CD14-positive monocyte (primary cell): ENCODE data around the gene RPL23. TPM values are rescaled to one million over a fixed set of nuclear protein-coding genes. Genes with fewer than 3 reads are reported as not detected.

Experiments
- DNase-seq, 3 donors: peaks; one replicate each; pipeline ENCODE4 v3.0.0-alpha.2; 2011 to 2022
- H2AFZ ChIP-seq: 2 replicates; pipeline ENCODE4 v1.6.0; 2012; ENCODE audit warnings: mild to moderate bottlenecking, low read depth, low read length, inconsistent platforms; ENCODE audit not compliant: insufficient read depth, poor library complexity, severe bottlenecking
- H3K27ac ChIP-seq, 2 donors: 1 replicate in 1 of 2; 2 replicates in 1 of 2; pipeline ENCODE4 v1.5.1; 2012 to 2013; ENCODE audit warnings: low read length in 2 of 2, control low read depth in 1 of 2, inconsistent platforms in 1 of 2, low read depth in 1 of 2, mild to moderate bottlenecking in 1 of 2
- H3K27me3 ChIP-seq, 2 donors: one replicate each; pipeline versions ENCODE4 v1.6.0 to v1.6.1; 2011 to 2013; ENCODE audit warnings: low read length in 2 of 2; ENCODE audit not compliant: control insufficient read depth in 2 of 2, insufficient read depth in 2 of 2
- H3K36me3 ChIP-seq, 2 donors: replicated peaks in 1 of 2; 1 replicate in 1 of 2; 2 replicates in 1 of 2; pipeline versions ENCODE4 v1.5.1 to v1.6.1; 2012 to 2013; ENCODE audit warnings: low read length in 2 of 2, control low read depth in 1 of 2, inconsistent platforms in 1 of 2, mild to moderate bottlenecking in 1 of 2; ENCODE audit not compliant: insufficient read depth in 2 of 2, control insufficient read depth in 1 of 2
- H3K4me1 ChIP-seq, 2 donors: 1 replicate in 1 of 2; 2 replicates in 1 of 2; pipeline versions ENCODE4 v1.5.1 to v1.6.1; 2012 to 2013; ENCODE audit warnings: low read length in 2 of 2, control low read depth in 1 of 2, inconsistent platforms in 1 of 2, mild to moderate bottlenecking in 1 of 2, moderate library complexity in 1 of 2; ENCODE audit not compliant: insufficient read depth in 2 of 2, control insufficient read depth in 1 of 2
- H3K4me2 ChIP-seq: replicated peaks from 2 replicates; pipeline ENCODE3; 2012; ENCODE audit warnings: low read length, moderate library complexity, mild to moderate bottlenecking; ENCODE audit not compliant: poor library complexity, severe bottlenecking; ENCODE audit errors: extremely low read depth
- H3K4me3 ChIP-seq, 3 experiments: fragments of 200-600 bp in 1 of 3; sonication (generic) in 1 of 3; replicated peaks in 1 of 3; 1 replicate in 2 of 3; 2 replicates in 1 of 3; pipeline ENCODE4 v1.5.1; 2011 to 2013; ENCODE audit warnings: low read length in 3 of 3, mild to moderate bottlenecking in 3 of 3, control low read depth in 2 of 3, low read depth in 2 of 3, inconsistent platforms in 1 of 3, moderate library complexity in 1 of 3
- H3K79me2 ChIP-seq: 2 replicates; pipeline ENCODE4 v1.6.0; 2012; ENCODE audit warnings: mild to moderate bottlenecking, control low read depth, inconsistent platforms, low read length, moderate library complexity; ENCODE audit not compliant: insufficient read depth
- H3K9ac ChIP-seq: 2 replicates; pipeline ENCODE4 v1.6.0; 2017; ENCODE audit warnings: low read length, mild to moderate bottlenecking; ENCODE audit not compliant: insufficient read depth, poor library complexity, severe bottlenecking
- H3K9me3 ChIP-seq, 2 donors: replicated peaks in 1 of 2; 1 replicate in 1 of 2; 2 replicates in 1 of 2; pipeline versions ENCODE4 v1.5.1 to v1.6.1; 2012 to 2013; ENCODE audit warnings: low read length in 2 of 2, control low read depth in 1 of 2; ENCODE audit not compliant: control insufficient read depth in 1 of 2, insufficient read depth in 1 of 2
- H4K20me1 ChIP-seq: 2 replicates; pipeline ENCODE4 v1.6.0; 2012; ENCODE audit warnings: mild to moderate bottlenecking, low read length, control low read depth, moderate library complexity; ENCODE audit not compliant: insufficient read depth
- H3K27ac Mint-ChIP-seq, 7 donors: one replicate each; pipeline ENCODE4 v1.8.0; 2020; ENCODE audit warnings: mild to moderate bottlenecking in 7 of 7, mixed read lengths in 7 of 7, moderate library complexity in 6 of 7, inconsistent platforms in 2 of 7
- H3K27me3 Mint-ChIP-seq, 3 donors: one replicate each; pipeline ENCODE4 v1.8.0; 2021 to 2022; ENCODE audit warnings: low read depth in 3 of 3, mild to moderate bottlenecking in 3 of 3, mixed read lengths in 3 of 3, moderate library complexity in 3 of 3, inconsistent platforms in 1 of 3
- H3K36me3 Mint-ChIP-seq, 2 donors: one replicate each; pipeline ENCODE4 v1.8.0; 2020; ENCODE audit warnings: mixed read lengths in 2 of 2, inconsistent platforms in 1 of 2, mild to moderate bottlenecking in 1 of 2
- H3K4me1 Mint-ChIP-seq: one replicate; pipeline ENCODE4 v1.8.0; 2020; ENCODE audit warnings: mild to moderate bottlenecking, mixed read lengths
- H3K4me3 Mint-ChIP-seq, 2 donors: one replicate each; pipeline ENCODE4 v1.8.0; 2020; ENCODE audit warnings: mild to moderate bottlenecking in 2 of 2, mixed read lengths in 2 of 2, moderate library complexity in 1 of 2
- H3K9me3 Mint-ChIP-seq, 7 donors: one replicate each; pipeline ENCODE4 v1.8.0; 2020 to 2022; ENCODE audit warnings: mixed read lengths in 7 of 7, mild to moderate bottlenecking in 6 of 7, moderate library complexity in 6 of 7, inconsistent platforms in 2 of 7
- WGBS: methylation state at CpG from one replicate; pipeline ENCODE4 v1.1.5; 2013; ENCODE audit warnings: missing lambda C conversion rate; ENCODE audit not compliant: insufficient coverage; 5-methylcytosine and 5-hydroxymethylcytosine counted together
- intact Hi-C, 2 donors: fragments of 100-400 bp; cut with micrococcal nuclease; formaldehyde crosslinking; loops; one replicate each; pipeline versions ENCODE4 v1.15.0 to v1.15.1; 2023
- polyA plus RNA-seq, 3 donors: library from polyadenylated mRNA; depleted of rRNA in 1 of 3; unstranded in 2 of 3; stranded (reverse) in 1 of 3; fragments of 300-500 nt in 2 of 3; fragments of >200 nt in 1 of 3; fragmentation: Illumina TruSeq in 2 of 3; gene quantifications; 1 replicate in 2 of 3; 2 replicates in 1 of 3; pipeline ENCODE4 v1.2.3, GENCODE V29; 2012 to 2021
- TF ChIP-seq, protein P1 (sequence below): fragments of 200-600 bp; IDR thresholded peaks from one replicate; pipeline ENCODE4 v1.8.0; 2022; ENCODE audit warnings: antibody characterized with exemption, mild to moderate bottlenecking

The RPL23 gene
- polyA plus RNA-seq, 3 donors, result 561 to 1,701 (median 618) TPM

DNA sequence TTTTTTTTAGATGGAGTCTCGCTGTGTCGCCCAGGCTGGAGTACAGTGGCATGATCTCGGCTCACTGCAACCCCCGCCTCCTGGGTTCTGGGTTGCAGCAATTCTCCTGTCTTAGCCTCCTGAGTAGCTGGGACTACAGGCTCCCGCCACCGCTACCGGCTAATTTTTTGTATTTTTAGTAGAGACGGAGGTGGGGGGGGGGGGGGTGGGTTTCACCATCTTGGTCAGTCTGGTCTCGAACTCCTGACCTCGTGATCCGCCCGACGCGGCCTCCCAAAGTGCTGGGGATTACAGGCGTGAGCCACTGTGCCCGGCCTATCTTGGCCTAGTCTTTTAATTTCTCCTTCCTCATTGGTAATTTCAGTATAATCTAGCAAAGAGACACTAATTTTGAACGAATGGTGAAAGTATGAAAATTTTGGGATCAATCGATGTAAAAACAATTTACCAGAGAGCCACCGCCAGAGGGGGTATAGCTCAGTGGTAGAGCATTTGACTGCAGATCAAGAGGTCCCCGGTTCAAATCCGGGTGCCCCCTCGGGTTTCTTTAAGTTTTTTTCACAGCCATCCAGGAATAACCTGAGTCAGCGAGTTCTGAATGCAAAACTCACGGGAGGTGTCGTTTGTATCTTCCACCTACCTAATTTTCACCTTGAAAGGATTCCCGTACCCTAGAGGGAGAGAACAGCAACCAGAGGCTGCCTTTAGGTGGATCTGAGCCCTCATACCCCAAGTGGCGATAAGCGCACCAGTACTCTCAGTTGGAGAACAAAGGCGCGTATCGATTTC, 13.9 kb upstream of the RPL23 start:
- no peaks in the 10 kb centered on the region for H3K36me3 ChIP-seq
- peak; percentile 53 to 67 (median 62) for DNase-seq
- WGBS, result 13% methylated on average over 13 of the region's 31 CpGs
- no peaks in the 10 kb centered on the region for H3K9me3 ChIP-seq
- peak overlapping the region; percentile 98 to 100 (median 100) for H3K4me3 ChIP-seq
- H4K20me1 ChIP-seq, result peaks cover 22% of the 10 kb centered on the region
- H3K36me3 Mint-ChIP-seq, result no peaks in the 10 kb centered on the region
- no peaks in the 10 kb centered on the region for H3K9me3 Mint-ChIP-seq
- TF ChIP-seq, protein P1, sequence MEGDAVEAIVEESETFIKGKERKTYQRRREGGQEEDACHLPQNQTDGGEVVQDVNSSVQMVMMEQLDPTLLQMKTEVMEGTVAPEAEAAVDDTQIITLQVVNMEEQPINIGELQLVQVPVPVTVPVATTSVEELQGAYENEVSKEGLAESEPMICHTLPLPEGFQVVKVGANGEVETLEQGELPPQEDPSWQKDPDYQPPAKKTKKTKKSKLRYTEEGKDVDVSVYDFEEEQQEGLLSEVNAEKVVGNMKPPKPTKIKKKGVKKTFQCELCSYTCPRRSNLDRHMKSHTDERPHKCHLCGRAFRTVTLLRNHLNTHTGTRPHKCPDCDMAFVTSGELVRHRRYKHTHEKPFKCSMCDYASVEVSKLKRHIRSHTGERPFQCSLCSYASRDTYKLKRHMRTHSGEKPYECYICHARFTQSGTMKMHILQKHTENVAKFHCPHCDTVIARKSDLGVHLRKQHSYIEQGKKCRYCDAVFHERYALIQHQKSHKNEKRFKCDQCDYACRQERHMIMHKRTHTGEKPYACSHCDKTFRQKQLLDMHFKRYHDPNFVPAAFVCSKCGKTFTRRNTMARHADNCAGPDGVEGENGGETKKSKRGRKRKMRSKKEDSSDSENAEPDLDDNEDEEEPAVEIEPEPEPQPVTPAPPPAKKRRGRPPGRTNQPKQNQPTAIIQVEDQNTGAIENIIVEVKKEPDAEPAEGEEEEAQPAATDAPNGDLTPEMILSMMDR, result peak; percentile 32
- no peaks in the 10 kb centered on the region for H3K27me3 ChIP-seq
- peak overlapping the region; percentile 95 to 99 for H3K4me3 Mint-ChIP-seq
- peak overlapping the region in 1 of 2 donors; percentile 79 for H3K27ac ChIP-seq
- H3K4me1 Mint-ChIP-seq, result peaks cover 28% of the 10 kb centered on the region
- H3K9ac ChIP-seq, result no peak overlapping the region
- H3K27me3 Mint-ChIP-seq, result peaks cover 4 to 12% (median 5%) of the 10 kb centered on the region in 3 donors
- peaks cover 28 to 44% of the 10 kb centered on the region in 2 donors for H3K4me1 ChIP-seq
- H3K4me2 ChIP-seq, result peak overlapping the region; percentile 81
- peak overlapping the region; percentile 92 for H2AFZ ChIP-seq
- H3K27ac Mint-ChIP-seq, result peak overlapping the region; percentile 92 to 97 (median 95)
- intact Hi-C loops, result loop anchor here in 1 of 2 donors (10.0 kb wide), 1 partner anchor 163 kb away; the partner anchor contains the start of gene MLLT6
- peaks cover 24% of the 10 kb centered on the region for H3K79me2 ChIP-seq

DNA sequence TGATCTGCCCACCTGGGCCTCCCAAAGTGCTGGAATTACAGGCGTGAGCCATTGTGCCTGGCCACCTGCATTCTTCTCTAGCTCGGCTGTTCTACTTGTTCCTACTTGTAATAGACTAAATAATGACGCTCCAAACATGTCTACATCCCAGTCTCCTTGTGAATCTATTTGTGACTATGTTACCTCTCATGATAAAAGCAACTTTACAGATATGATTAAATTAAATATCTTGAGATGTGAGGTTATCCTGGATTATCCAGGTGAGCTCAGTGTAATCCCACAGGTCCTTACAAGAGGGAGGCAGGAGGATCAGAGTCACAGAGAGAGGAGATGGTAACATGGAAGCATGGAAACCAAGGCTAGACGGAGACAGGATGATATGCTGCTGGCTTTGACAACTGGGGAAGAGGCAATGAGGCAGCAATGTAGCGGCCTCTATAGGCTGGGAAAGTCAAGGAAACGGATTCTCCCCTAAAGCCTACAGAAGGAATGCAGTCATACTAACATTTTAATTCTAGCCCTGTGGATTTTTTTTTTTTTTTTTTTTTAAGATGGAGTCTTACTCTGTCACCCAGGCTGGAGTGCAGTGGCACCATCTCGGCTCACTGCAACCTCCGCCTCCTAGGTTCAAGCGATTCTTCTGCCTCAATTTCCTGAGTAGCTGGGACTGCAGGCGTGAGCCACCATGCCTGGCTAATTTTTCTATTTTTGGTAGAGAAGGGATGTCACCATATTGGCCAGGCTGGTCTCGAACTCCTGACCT, 11.3 kb upstream of the RPL23 start:
- no peak for DNase-seq
- Histone ChIP-seq H3K27me3 (no peaks in the 10 kb centered on the region), H4K20me1 (no peaks in the 10 kb centered on the region), H3K4me1 (peaks cover 14 to 30% of the 10 kb centered on the region in 2 donors), H3K9ac (no peak overlapping the region), H3K36me3 (no peaks in the 10 kb centered on the region), H3K79me2 (no peaks in the 10 kb centered on the region), H3K9me3 (no peaks in the 10 kb centered on the region), H3K4me2 (no peak overlapping the region), H3K27ac (no peak overlapping the region), H3K4me3 (no peak overlapping the region), H2AFZ (no peak overlapping the region)
- Mint-ChIP-seq H3K36me3 (no peaks in the 10 kb centered on the region), H3K27me3 (peaks cover 4 to 13% (median 5%) of the 10 kb centered on the region in 3 donors), H3K9me3 (no peaks in the 10 kb centered on the region), H3K4me1 (peaks cover 16% of the 10 kb centered on the region), H3K4me3 (peak overlapping the region in 1 of 2 donors; percentile 42), H3K27ac (peak overlapping the region in 1 of 7 donors; percentile 10)
- intact Hi-C loops, result loop anchor here in 1 of 2 donors (10.0 kb wide), 1 partner anchor 160 kb away; the partner anchor contains the start of gene MLLT6
- TF ChIP-seq, protein P1, result no peak
- 72% methylated on average over 6 of the region's 11 CpGs for WGBS
